OCI-LY3 (cell line): ENCODE measurements around the gene STT3B.

Experiments
- H2AFZ ChIP-seq: fragments of 200-600, 300-600 bp; shearing (Covaris generic); 2 replicates; pipeline ENCODE4 v1.6.0; 2014; ENCODE audit warnings: antibody characterized with exemption, low read depth, low read length
- H3K27ac ChIP-seq: fragments of 200-600, 300-600 bp; sonication (generic); 2 replicates; pipeline ENCODE4 v1.5.1; 2014; ENCODE audit warnings: mild to moderate bottlenecking, low read length, moderate library complexity, mixed read lengths
- H3K27me3 ChIP-seq: fragments of 200-600, 300-600 bp; sonication (generic); 2 replicates; pipeline ENCODE4 v1.6.1; 2014; ENCODE audit warnings: low read depth, low read length, mixed read lengths
- H3K36me3 ChIP-seq: fragments of 200-600, 300-600 bp; sonication (generic); replicated peaks from 2 replicates; pipeline ENCODE3; 2014; ENCODE audit warnings: low read depth, low read length, mixed read lengths
- H3K4me1 ChIP-seq: fragments of 300-600, 200-600 bp; sonication (generic); 2 replicates; pipeline ENCODE4 v1.6.1; 2014; ENCODE audit warnings: low read length, mixed read lengths
- H3K4me2 ChIP-seq: fragments of 200-600, 300-600 bp; sonication (generic); 2 replicates; pipeline ENCODE4 v1.6.1; 2014; ENCODE audit warnings: low read length, mixed read lengths
- H3K4me3 ChIP-seq: fragments of 300-600, 200-600 bp; sonication (generic); 2 replicates; pipeline ENCODE4 v1.5.1; 2014; ENCODE audit warnings: antibody characterized with exemption, mild to moderate bottlenecking, low read length, moderate library complexity
- H3K79me2 ChIP-seq: fragments of 300-600, 200-600 bp; shearing (Covaris generic); 2 replicates; pipeline ENCODE4 v1.6.1; 2014; ENCODE audit warnings: mild to moderate bottlenecking, low read length, mixed read lengths
- H3K9ac ChIP-seq: fragments of 300-600, 200-600 bp; shearing (Covaris generic); 2 replicates; pipeline ENCODE4 v1.6.0; 2014; ENCODE audit warnings: mild to moderate bottlenecking, low read length, moderate library complexity
- H3K9me3 ChIP-seq: fragments of 200-600, 300-600 bp; shearing (Covaris generic); 2 replicates; pipeline ENCODE4 v1.6.1; 2014; ENCODE audit warnings: low read length, mixed read lengths; ENCODE audit not compliant: insufficient read depth
- H4K20me1 ChIP-seq: fragments of 200-600, 300-600 bp; sonication (generic); 2 replicates; pipeline ENCODE4 v1.6.1; 2016; ENCODE audit warnings: low read length, mixed read lengths; ENCODE audit not compliant: insufficient read depth
- EZH2phosphoT487 ChIP-seq: fragments of 200-600 bp; shearing (Covaris generic); IDR thresholded peaks from 2 replicates; pipeline ENCODE4 v1.6.1; 2018; ENCODE audit warnings: antibody characterized with exemption, mixed run types, low read depth
- TF ChIP-seq, protein P1 (sequence below): fragments of 200-600, 300-600 bp; sonication (generic); IDR thresholded peaks from 2 replicates; pipeline ENCODE4 v1.5.1; 2014; ENCODE audit warnings: antibody characterized with exemption, low read length, low read depth

Gene STT3B

GRCh38 chr3:31639828-31640227, 107.1 kb downstream of the STT3B start:
- TF ChIP-seq, protein P1, sequence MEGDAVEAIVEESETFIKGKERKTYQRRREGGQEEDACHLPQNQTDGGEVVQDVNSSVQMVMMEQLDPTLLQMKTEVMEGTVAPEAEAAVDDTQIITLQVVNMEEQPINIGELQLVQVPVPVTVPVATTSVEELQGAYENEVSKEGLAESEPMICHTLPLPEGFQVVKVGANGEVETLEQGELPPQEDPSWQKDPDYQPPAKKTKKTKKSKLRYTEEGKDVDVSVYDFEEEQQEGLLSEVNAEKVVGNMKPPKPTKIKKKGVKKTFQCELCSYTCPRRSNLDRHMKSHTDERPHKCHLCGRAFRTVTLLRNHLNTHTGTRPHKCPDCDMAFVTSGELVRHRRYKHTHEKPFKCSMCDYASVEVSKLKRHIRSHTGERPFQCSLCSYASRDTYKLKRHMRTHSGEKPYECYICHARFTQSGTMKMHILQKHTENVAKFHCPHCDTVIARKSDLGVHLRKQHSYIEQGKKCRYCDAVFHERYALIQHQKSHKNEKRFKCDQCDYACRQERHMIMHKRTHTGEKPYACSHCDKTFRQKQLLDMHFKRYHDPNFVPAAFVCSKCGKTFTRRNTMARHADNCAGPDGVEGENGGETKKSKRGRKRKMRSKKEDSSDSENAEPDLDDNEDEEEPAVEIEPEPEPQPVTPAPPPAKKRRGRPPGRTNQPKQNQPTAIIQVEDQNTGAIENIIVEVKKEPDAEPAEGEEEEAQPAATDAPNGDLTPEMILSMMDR: peak; percentile 11; the same call in 1 of the 2 replicates
- no peak for TF ChIP-seq EZH2phosphoT487
- Histone ChIP-seq H3K9me3 (no peaks in the 10 kb centered on the region), H3K4me3 (no peak overlapping the region), H3K27me3 (no peaks in the 10 kb centered on the region), H3K36me3 (peaks cover 42% of the 10 kb centered on the region), H3K9ac (no peak overlapping the region), H2AFZ (no peak overlapping the region), H3K79me2 (no peaks in the 10 kb centered on the region), H3K27ac (no peak overlapping the region), H4K20me1 (peaks cover 10% of the 10 kb centered on the region; the same call in 1 of the 2 replicates), H3K4me2 (no peak overlapping the region), H3K4me1 (peaks cover 16% of the 10 kb centered on the region)

- TF ChIP-seq, protein P1: no peak
- TF ChIP-seq EZH2phosphoT487: no peak
- Histone ChIP-seq H3K4me1 (no peaks in the 10 kb centered on the region), H3K4me3 (no peak overlapping the region), H3K9ac (no peak overlapping the region), H3K79me2 (no peaks in the 10 kb centered on the region), H3K27ac (no peak overlapping the region), H4K20me1 (no peaks in the 10 kb centered on the region), H3K9me3 (peaks cover 30% of the 10 kb centered on the region), H3K27me3 (no peaks in the 10 kb centered on the region), H3K36me3 (peaks cover 61% of the 10 kb centered on the region), H3K4me2 (no peak overlapping the region), H2AFZ (no peak overlapping the region)
Observed at GRCh38 chr3:31645256-31645655, 112.5 kb downstream of the STT3B start.

DNA sequence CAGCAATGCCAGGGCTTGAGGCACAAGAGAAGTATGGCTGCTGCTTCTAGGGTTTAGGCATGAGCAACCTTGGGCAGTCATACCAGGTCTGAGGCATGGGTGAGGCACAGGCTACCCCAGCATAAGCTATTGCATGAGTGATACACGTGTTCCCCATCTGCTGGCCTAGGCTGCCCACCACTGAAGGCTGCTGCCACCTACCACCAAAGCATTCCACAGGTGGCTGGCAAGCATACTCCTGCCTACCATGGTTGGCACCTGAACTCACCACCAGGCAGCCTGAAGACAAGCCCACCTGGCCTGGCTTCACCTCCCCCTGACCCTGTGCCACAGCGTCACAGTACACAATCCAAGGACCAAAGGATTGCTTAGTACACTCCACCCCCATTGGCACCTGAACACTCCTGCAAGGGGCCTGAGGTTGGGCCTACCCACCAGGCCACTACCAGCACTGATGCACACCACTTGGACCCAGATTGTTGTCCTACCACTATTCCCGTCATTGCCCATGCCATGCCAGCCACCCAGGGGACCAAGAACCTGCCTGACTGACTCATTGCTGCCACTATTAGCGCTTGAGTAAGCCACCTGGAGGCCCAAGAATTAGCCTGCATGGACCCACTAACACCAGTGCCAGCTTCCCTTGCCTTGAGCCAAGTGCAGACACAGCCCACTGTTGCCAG, 115.7 kb downstream of the STT3B start:
- no peaks in the 10 kb centered on the region for H4K20me1 ChIP-seq
- H3K9me3 ChIP-seq: peaks cover 37% of the 10 kb centered on the region
- no peaks in the 10 kb centered on the region for H3K4me1 ChIP-seq
- peaks cover 79% of the 10 kb centered on the region for H3K36me3 ChIP-seq
- no peak for TF ChIP-seq EZH2phosphoT487
- TF ChIP-seq, protein P1: no peak
- no peak overlapping the region for H3K4me3 ChIP-seq
- no peak overlapping the region for H3K27ac ChIP-seq
- H3K27me3 ChIP-seq: no peaks in the 10 kb centered on the region
- no peak overlapping the region for H3K9ac ChIP-seq
- H3K4me2 ChIP-seq: no peak overlapping the region
- H2AFZ ChIP-seq: no peak overlapping the region
- H3K79me2 ChIP-seq: no peaks in the 10 kb centered on the region

- Histone ChIP-seq H3K79me2 (no peaks in the 10 kb centered on the region), H2AFZ (no peak overlapping the region), H3K4me3 (no peak overlapping the region), H3K9ac (no peak overlapping the region), H3K27ac (no peak overlapping the region), H3K4me1 (no peaks in the 10 kb centered on the region), H3K9me3 (peaks cover 32% of the 10 kb centered on the region), H3K36me3 (peaks cover 59% of the 10 kb centered on the region), H4K20me1 (no peaks in the 10 kb centered on the region), H3K4me2 (no peak overlapping the region), H3K27me3 (no peaks in the 10 kb centered on the region)
- no peak for TF ChIP-seq EZH2phosphoT487
- TF ChIP-seq, protein P1: no peak
Observed at GRCh38 chr3:31652296-31652695, 119.6 kb downstream of the STT3B start.
